PC-9 (cell line): ENCODE results near the gene ITPRIPL2. TPM values are rescaled to one million over a fixed set of nuclear protein-coding genes. Genes with fewer than 3 reads are reported as not detected.

Experiments
- BruUV-seq: library from RNA; stranded (reverse); fragments of 400-500 nt; replicated peaks from 2 replicates; lab custom pipeline; 2021; lab: Mats Ljungman, UMichigan
- CTCF ChIA-PET: fragments of 300-600 bp; sonication (Branson Sonifier 250); formaldehyde crosslinking; loops from one replicate; lab custom pipeline; 2022; ENCODE audit warnings: antibody characterized with exemption; lab: Charles Lee
- POLR2A ChIA-PET: fragments of 300-600 bp; sonication (Branson Sonifier 250); formaldehyde crosslinking; loops from one replicate; lab custom pipeline; 2022; ENCODE audit warnings: antibody characterized with exemption; ENCODE audit not compliant: unreplicated experiment; lab: Charles Lee
- DNase-seq, 2 experiments: peaks; one replicate each; pipeline versions ENCODE4 v3.0.0 to v3.0.0-alpha.2; 2015 to 2022; ENCODE audit warnings: mixed read lengths in 1 of 2
- H2AFZ ChIP-seq: fragments of 200-600 bp; sonication (generic); 2 replicates; pipeline ENCODE4 v1.8.1; 2017; ENCODE audit warnings: antibody characterized with exemption
- H3F3A ChIP-seq: fragments of 200-600 bp; sonication (generic); 2 replicates; pipeline ENCODE4 v1.8.1; 2017; ENCODE audit warnings: antibody characterized with exemption, mild to moderate bottlenecking, low read depth; ENCODE audit not compliant: insufficient read depth
- H3K27ac ChIP-seq: fragments of 200-600 bp; sonication (generic); 2 replicates; pipeline ENCODE4 v1.6.1; 2016; ENCODE audit warnings: mixed run types
- H3K27me3 ChIP-seq: fragments of 200-600 bp; sonication (generic); 2 replicates; pipeline ENCODE4 v1.6.1; 2016; ENCODE audit warnings: low read depth, mixed run types; ENCODE audit not compliant: insufficient read depth
- H3K36me3 ChIP-seq: fragments of 200-600 bp; sonication (generic); 2 replicates; pipeline ENCODE4 v1.6.1; 2016; ENCODE audit warnings: low read depth, mixed run types
- H3K4me1 ChIP-seq: fragments of 200-600 bp; sonication (generic); replicated peaks from 2 replicates; pipeline ENCODE4 v1.6.1; 2016; ENCODE audit warnings: mixed run types; ENCODE audit not compliant: insufficient read depth
- H3K4me2 ChIP-seq: fragments of 200-600 bp; sonication (generic); 2 replicates; pipeline ENCODE4 v1.6.1; 2017; ENCODE audit warnings: mixed run types
- H3K4me3 ChIP-seq: fragments of 200-600 bp; sonication (generic); 2 replicates; pipeline ENCODE4 v1.6.1; 2016; ENCODE audit warnings: mixed run types
- H3K79me2 ChIP-seq: fragments of 200-600 bp; sonication (generic); 2 replicates; pipeline ENCODE4 v1.6.1; 2017; ENCODE audit warnings: low read depth, mixed run types
- H3K9me2 ChIP-seq: fragments of 200-600 bp; sonication (generic); 2 replicates; pipeline ENCODE4 v1.8.1; 2017; ENCODE audit warnings: mild to moderate bottlenecking; ENCODE audit not compliant: insufficient read depth
- H3K9me3 ChIP-seq: fragments of 200-600 bp; sonication (generic); 2 replicates; pipeline ENCODE4 v1.8.1; 2016; ENCODE audit warnings: low read depth; ENCODE audit not compliant: insufficient read depth
- H4K20me1 ChIP-seq: fragments of 200-600 bp; sonication (generic); 2 replicates; pipeline ENCODE4 v1.8.1; 2017; ENCODE audit not compliant: insufficient read depth
- CTCF ChIP-seq: fragments of 200-600 bp; sonication (generic); conservative IDR thresholded peaks from 2 replicates; pipeline ENCODE4 v1.6.1; 2017; ENCODE audit warnings: mixed run types, antibody characterized with exemption, mild to moderate bottlenecking, moderate library complexity
- EZH2 ChIP-seq: fragments of 200-600 bp; sonication (generic); IDR thresholded peaks from 2 replicates; pipeline ENCODE4 v1.8.0; 2017; ENCODE audit warnings: antibody characterized with exemption, low read depth
- intact Hi-C: fragments of 100-400 bp; cut with micrococcal nuclease; formaldehyde crosslinking; loops from one replicate; pipeline ENCODE4 v1.10.0; 2022; ENCODE audit not compliant: unreplicated experiment
- total RNA-seq: library from RNA; stranded (reverse); gene quantifications from 2 replicates; pipeline ENCODE4 v1.2.3, GENCODE V29; 2021

ITPRIPL2 gene
- total RNA-seq, 1 experiment from 2014 or later = 117 TPM

- BruUV-seq = no TSS peak
- TF ChIP-seq EZH2 = no peak
- peak; percentile 42; the same call in 1 of the 2 replicates for TF ChIP-seq CTCF
- Histone ChIP-seq H3F3A (peaks cover 13% of the 10 kb centered on the region), H2AFZ (no peak overlapping the region), H3K4me3 (no peak overlapping the region), H3K4me1 (peaks cover 33% of the 10 kb centered on the region), H3K27me3 (no peaks in the 10 kb centered on the region), H4K20me1 (no peaks in the 10 kb centered on the region), H3K79me2 (0 out of 2 replicates have a peak, but pooled peaks cover 8% of the 10 kb centered on the region), H3K27ac (no peak overlapping the region), H3K9me2 (no peaks in the 10 kb centered on the region), H3K9me3 (no peaks in the 10 kb centered on the region), H3K4me2 (no peak overlapping the region), H3K36me3 (no peaks in the 10 kb centered on the region)
- intact Hi-C loops = loop anchor here (1.0 to 5.0 kb wide), 2 partner anchors 80 to 721 kb away; no protein-coding TSS in a partner anchor
- POLR2A ChIA-PET = no interaction called here
- peak; percentile 66 to 78 for DNase-seq
- CTCF ChIA-PET = interaction anchor here (0.6 kb wide), 1 partner anchor 30 kb away, joined by 5 read pairs; no protein-coding TSS in a partner anchor
Measured at GRCh38 chr16:19166500-19166899, 52.7 kb downstream of the ITPRIPL2 start.

- 0 out of 2 replicates have a peak within 1 kb of the TSS, but pooled peaks have one; percentile 25 for H3K27ac ChIP-seq
- DNase-seq = peak; percentile 60 to 90
Measured at GRCh38 chr16:19167710-19168370, 54.1 kb downstream of the ITPRIPL2 start, which contains the start of gene SYT17. TSS of gene SYT17 (plus strand) at chr16:19168240. CDS start at chr16:19168647, 407 bp downstream.

More at GRCh38 chr16:19167710-19168370, 54.1 kb downstream of the ITPRIPL2 start, which contains the start of gene SYT17:
- Histone ChIP-seq H3K4me3 (peak within 1 kb of the TSS; percentile 96), H3F3A (peaks cover 13% of the 10 kb centered on the region), H3K79me2 (0 out of 2 replicates have a peak, but pooled peaks cover 8% of the 10 kb centered on the region), H3K36me3 (no peaks in the 10 kb centered on the region), H3K4me1 (peaks cover 33% of the 10 kb centered on the region), H4K20me1 (no peaks in the 10 kb centered on the region), H3K27me3 (no peaks in the 10 kb centered on the region), H3K9me2 (no peaks in the 10 kb centered on the region), H3K4me2 (peak within 1 kb of the TSS; percentile 94), H2AFZ (peak within 1 kb of the TSS; percentile 91), H3K9me3 (no peaks in the 10 kb centered on the region)
- peak; percentile 75 for TF ChIP-seq CTCF
- no peak for TF ChIP-seq EZH2
- intact Hi-C loops = loop anchor here (1.0 to 5.0 kb wide), 3 partner anchors 207 to 719 kb away; no protein-coding TSS in a partner anchor
- no TSS peak for BruUV-seq
- CTCF ChIA-PET = no interaction called here
- POLR2A ChIA-PET = no interaction called here
